GM13976 (cell line): ENCODE results near the gene CD300LB.
"Not testable (repeated sequence)": the region's sequence is repeated elsewhere in the genome, so short reads cannot be mapped to it uniquely, and the experiment has no call there.

Experiments
- DNase-seq: peaks from one replicate; pipeline ENCODE4 v3.0.0; 2012; ENCODE audit warnings: low spot score
- in situ Hi-C: fragments of 300-500 bp; cut with MboI; formaldehyde crosslinking; loops from one replicate; pipeline ENCODE4 v1.12.0; 2022; ENCODE audit warnings: low sequenced_read_pairs, mixed read lengths, inconsistent platforms; ENCODE audit not compliant: unreplicated experiment
- TF ChIP-seq, protein P1 (sequence below): IDR thresholded peaks from 2 replicates; pipeline ENCODE4 v1.5.1; 2012; ENCODE audit warnings: borderline replicate concordance, mild to moderate bottlenecking; ENCODE audit not compliant: insufficient read depth; ENCODE audit errors: extremely low read depth, missing control alignments, control extremely low read depth

CD300LB gene

DNA sequence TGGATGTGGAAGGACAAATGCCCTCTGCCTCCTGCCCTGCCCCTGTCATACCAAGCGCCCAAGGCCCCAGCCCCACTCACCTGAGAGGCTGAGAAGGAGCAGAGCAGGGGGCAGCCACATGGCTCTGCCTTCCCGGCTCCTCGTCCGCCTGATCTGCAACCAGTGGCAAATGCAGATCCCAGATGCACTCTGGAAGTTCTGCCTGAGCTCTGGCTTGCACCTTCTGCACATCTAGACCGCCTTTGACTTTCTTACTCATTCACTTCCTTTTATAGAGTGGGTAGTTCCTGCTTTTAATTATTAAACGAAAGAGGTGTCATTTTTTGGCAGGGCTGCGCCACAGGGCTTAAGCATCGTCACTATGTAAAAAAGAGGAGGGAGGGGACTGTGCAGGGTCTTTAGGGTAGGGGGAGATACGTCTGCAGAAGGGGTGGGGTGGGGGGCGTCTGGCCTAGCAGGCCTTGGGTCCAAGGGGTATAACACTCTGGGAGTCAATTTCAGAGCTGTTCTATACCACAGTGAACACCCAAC is at the start of gene CD300LB:
CD300LB (minus strand) TSS at position 245 of the 531 bp plus-strand sequence; CDS start at position 120, 125 bp downstream.
- DNase-seq: peak; percentile 35
- TF ChIP-seq, protein P1, sequence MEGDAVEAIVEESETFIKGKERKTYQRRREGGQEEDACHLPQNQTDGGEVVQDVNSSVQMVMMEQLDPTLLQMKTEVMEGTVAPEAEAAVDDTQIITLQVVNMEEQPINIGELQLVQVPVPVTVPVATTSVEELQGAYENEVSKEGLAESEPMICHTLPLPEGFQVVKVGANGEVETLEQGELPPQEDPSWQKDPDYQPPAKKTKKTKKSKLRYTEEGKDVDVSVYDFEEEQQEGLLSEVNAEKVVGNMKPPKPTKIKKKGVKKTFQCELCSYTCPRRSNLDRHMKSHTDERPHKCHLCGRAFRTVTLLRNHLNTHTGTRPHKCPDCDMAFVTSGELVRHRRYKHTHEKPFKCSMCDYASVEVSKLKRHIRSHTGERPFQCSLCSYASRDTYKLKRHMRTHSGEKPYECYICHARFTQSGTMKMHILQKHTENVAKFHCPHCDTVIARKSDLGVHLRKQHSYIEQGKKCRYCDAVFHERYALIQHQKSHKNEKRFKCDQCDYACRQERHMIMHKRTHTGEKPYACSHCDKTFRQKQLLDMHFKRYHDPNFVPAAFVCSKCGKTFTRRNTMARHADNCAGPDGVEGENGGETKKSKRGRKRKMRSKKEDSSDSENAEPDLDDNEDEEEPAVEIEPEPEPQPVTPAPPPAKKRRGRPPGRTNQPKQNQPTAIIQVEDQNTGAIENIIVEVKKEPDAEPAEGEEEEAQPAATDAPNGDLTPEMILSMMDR: no peak
- in situ Hi-C loops: no loop called here

DNA sequence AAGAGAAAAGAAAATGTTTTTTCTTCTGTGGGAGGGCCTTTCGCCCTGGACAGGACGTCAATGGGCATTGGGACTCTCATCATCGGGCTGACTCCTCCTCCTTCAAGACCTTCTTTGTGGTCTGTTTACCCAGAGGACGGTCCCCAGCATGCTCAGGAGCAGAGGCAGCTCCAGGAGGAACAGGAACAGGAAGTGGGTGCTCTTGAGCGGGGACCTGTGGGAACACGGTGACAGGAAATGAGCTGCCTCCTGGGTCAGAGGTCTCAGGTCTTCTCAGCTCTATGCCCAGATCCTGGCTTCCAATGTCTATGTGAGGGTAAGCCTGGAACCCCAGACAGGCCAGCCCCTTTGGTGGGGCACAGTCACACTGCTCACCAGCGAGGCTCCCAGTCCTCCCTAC is 48.6 kb upstream of the CD300LB start:
- TF ChIP-seq, protein P1: no peak
- in situ Hi-C loops: no loop called here
- DNase-seq: no peak

DNA sequence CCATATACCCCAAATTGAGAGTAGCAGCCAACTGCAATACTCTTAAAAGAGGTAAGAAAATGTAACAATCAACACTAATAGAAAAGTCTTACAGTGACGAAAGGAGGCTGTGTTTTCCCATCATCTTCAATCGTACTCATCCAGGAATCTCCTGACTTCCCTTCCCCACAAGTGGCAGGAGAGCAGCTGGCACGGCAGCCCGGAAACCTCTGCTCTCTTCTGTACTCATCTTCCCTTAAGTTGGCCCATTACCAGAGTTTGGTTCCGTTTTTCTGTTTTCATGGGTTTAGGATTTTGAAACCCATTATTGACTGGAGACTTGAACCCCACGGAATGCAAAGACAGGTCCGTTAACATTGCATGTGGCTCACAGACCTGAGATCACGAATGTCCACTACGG is 47.7 kb upstream of the CD300LB start:
- in situ Hi-C loops: no loop called here
- DNase-seq: no peak
- TF ChIP-seq, protein P1: no peak

DNA sequence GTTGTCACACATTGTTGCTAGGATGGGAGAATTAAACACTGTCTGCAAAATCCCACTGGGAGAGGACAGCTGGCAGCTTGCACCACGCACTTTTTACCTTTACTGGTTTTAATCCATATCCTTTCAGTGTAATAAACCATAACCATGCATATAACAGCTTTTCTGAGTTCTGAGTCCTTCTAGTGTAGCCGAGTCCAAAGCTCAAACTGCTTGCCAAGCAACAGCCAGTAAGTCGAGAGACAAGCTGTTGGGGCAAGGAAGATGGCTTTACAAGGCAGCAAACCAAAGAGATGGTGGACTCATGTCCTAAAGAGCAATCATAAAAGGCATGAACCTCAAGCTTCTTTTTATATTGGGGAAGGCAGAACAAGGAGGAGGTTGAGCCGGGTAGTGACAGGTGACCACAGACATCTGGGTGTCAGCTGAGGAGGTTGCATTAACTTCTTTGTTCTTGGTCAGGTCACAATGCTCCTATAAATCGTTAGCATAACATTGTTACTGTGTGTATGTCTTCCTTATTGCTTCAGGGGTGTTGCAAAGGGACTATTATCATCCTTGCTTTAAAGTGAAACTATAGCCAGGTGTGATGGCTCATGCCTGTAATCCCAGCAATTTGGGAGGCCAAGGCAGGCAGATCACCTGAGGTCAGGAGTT is 43.3 kb upstream of the CD300LB start:
- no peak for DNase-seq
- TF ChIP-seq, protein P1: no peak
- in situ Hi-C loops: no loop called here

DNA sequence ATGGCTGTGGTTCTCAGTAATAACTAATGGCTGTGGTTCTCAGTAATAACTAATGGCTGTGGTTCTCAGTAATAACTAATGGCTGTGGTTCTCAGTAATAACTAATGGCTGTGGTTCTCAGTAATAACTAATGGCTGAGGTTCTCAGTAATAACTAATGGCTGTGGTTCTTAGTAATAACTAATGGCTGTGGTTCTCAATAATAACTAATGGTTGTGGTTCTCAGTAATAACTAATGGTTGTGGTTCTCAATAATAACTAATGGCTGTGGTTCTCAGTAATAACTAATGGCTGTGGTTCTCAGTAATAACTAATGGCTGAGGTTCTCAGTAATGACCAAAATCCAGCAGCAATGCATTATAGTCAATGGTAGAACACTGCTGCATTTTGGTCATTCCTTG is 42.4 kb upstream of the CD300LB start:
- DNase-seq, in situ Hi-C loops: not testable (repeated sequence)

DNA sequence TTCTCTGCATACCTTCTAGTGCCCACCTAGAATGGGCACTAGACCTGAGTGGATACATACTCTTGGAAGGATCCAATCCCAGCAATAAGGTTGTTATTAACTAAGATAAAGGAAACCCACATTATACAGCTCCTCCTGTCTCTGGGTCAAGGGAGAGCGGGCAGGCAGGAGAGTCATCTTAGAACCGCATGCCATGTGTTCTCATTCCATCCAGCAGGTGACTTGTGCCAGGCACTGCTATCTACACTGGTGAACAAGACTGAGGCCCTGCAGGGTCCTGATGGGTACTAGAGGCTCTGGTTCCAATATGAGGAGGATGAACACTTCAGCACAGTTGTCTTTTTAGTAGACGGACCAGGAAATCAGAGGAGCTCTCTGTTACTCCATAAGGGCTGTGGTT is 41.9 kb upstream of the CD300LB start:
- no peak for DNase-seq

DNA sequence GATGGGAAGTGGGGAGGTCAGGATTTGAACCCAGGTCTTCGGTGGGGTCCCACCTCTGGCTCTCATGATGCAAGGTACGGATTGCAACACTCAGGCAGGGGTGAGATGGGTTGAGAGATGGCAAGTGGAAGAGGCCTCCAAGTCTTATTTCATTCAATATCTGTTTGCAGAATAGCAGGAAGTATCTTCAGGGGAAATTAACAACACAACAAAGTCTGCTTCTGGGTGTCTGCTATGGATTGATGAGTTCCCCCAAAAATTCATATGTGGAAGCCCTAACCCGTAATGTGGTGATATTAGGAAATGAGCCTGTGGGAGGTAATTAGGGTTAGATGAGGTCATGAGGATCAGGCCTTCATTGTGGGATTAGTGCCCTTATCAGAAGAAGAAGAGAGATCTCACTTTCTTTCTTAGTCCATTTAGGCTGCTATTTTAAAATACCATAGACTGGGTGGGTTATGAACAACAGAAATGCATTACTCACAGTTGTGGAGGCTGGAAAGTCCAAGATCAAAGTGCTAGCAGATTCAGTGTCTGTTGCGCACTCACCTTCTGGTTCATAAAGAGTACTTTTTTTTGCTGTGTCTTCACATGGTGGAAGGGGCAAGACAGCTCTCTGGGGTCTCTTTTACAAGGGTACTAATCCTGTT is 40.5 kb upstream of the CD300LB start:
- DNase-seq: no peak
- in situ Hi-C loops: no loop called here
- TF ChIP-seq, protein P1: no peak

More for the DNA sequence above, 41.9 kb upstream of the CD300LB start:
- in situ Hi-C loops: no loop called here
- TF ChIP-seq, protein P1: no peak
